Measurements from ENCODE around the gene BPIFB4. TPM values are rescaled to one million over a fixed set of nuclear protein-coding genes. Genes with fewer than 3 reads are reported as not detected.

BPIFB4 gene
- total and polyA plus RNA-seq, 2 donors (not counting 3 experiments of a cell fraction or from before 2014, with no cell fraction given), result not detected

GRCh38 chr20:33154252-33154651 lies 74.8 kb downstream of the BPIFB4 start:
- no peaks in the 10 kb centered on the region for H4K20me1 ChIP-seq (replicated peaks; ENCODE audit: control insufficient read depth, extremely low read depth, insufficient read depth, low read length)
- no peak overlapping the region for H3K27ac ChIP-seq (ENCODE audit: insufficient read depth, low read depth, low read length)
- intact Hi-C loops (cut with micrococcal nuclease) (no loop called here), dilution Hi-C loops (cut with MboI; ENCODE audit: extremely low pct_ligation_motif_present, low sequenced_read_pairs) (no loop called here)
- no peak overlapping the region for H3K9ac ChIP-seq (replicated peaks; ENCODE audit: extremely low read depth, insufficient read depth, low read length)
- H2AFZ ChIP-seq (ENCODE audit: low read depth, low read length), result no peak overlapping the region
- H3K27me3 ChIP-seq (ENCODE audit: control insufficient read depth in 2 of 2, insufficient read depth in 2 of 2, low read length in 2 of 2), result no peaks in the 10 kb centered on the region
- no peaks in the 10 kb centered on the region for H3K9me1 ChIP-seq (replicated peaks; ENCODE audit: control insufficient read depth, extremely low read depth, insufficient read depth, low read length)
- H3K4me3 ChIP-seq (replicated peaks in 1 of 3; ENCODE audit: insufficient read depth in 1 of 3, low read depth in 1 of 3, low read length in 3 of 3), result no peak overlapping the region
- H3K4me1 ChIP-seq (ENCODE audit: control insufficient read depth, extremely low read depth, insufficient read depth, low read length), result no peaks in the 10 kb centered on the region
- FAIRE-seq, result no peak
- ChIA-PET CTCF (interaction anchor here (1.1 to 1.3 kb wide), 2 partner anchors 9 to 10 kb away, joined by 3 to 4 read pairs; no protein-coding TSS in a partner anchor), POLR2A (no interaction called here)
- no peak for DNase-seq (ENCODE audit: low read depth, low spot score)
- no peak for TF ChIP-seq POLR2A (IDR thresholded peaks at IDR 0.05; ENCODE audit: low read depth, low read length)
- TF ChIP-seq POLR2AphosphoS5 (IDR thresholded peaks at IDR 0.05; ENCODE audit: insufficient read depth, low read depth, low read length), result no peak
- no peak for TF ChIP-seq CTCF (IDR thresholded peaks at IDR 0.05; ENCODE audit: extremely low read depth in 1 of 2, insufficient read depth in 1 of 2, low read depth in 1 of 2, low read length in 2 of 2)
- TF ChIP-seq, protein P1, sequence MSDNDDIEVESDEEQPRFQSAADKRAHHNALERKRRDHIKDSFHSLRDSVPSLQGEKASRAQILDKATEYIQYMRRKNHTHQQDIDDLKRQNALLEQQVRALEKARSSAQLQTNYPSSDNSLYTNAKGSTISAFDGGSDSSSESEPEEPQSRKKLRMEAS (IDR thresholded peaks at IDR 0.05; ENCODE audit: insufficient read depth, insufficient read length), result no peak
- TF ChIP-seq JUN (IDR thresholded peaks at IDR 0.05; ENCODE audit: borderline replicate concordance, insufficient read depth, insufficient read length, low read depth), result no peak
- no peak for TF ChIP-seq MYC (IDR thresholded peaks at IDR 0.05; ENCODE audit: low read depth, low read length)
- TF ChIP-seq EZH2 (IDR thresholded peaks at IDR 0.05; ENCODE audit: borderline replicate concordance, low read depth, low read length, severe bottlenecking), result no peak
- no peak for TF ChIP-seq GATA2 (IDR thresholded peaks at IDR 0.05; ENCODE audit: insufficient read depth, insufficient read length, low read depth, low read length)
- no peak for TF ChIP-seq FOS (IDR thresholded peaks at IDR 0.05; ENCODE audit: borderline replicate concordance, insufficient read depth, low read length)
- no peak overlapping the region for H3K4me2 ChIP-seq (ENCODE audit: insufficient read depth, low read length)
- H3K36me3 ChIP-seq (ENCODE audit: control insufficient read depth in 2 of 2, extremely low read depth in 1 of 2, insufficient read depth in 2 of 2, low read length in 2 of 2), result no peaks in the 10 kb centered on the region
- no TSS peak for BruUV-seq (replicated peaks)
- no peaks in the 10 kb centered on the region for H3K9me3 ChIP-seq (replicated peaks; ENCODE audit: control insufficient read depth, insufficient read depth, low read length)
- H3K79me2 ChIP-seq (ENCODE audit: control insufficient read depth, insufficient read depth, low read length), result no peaks in the 10 kb centered on the region
